OCI-M2 (cell line): ENCODE data around the gene BZW2.
"Not testable (repeated sequence)": the region's sequence is repeated elsewhere in the genome, so short reads cannot be mapped to it uniquely, and the experiment has no call there.

Experiments
- DNase-seq: peaks from one replicate; lab custom pipeline; 2025; ENCODE audit not compliant: unreplicated experiment; lab: John Stamatoyannopoulos, UW

Gene BZW2

GRCh38 chr7:16670021-16670420 lies 24.0 kb downstream of the BZW2 start:
- no peak for DNase-seq

- DNase-seq, result no peak
Observed at GRCh38 chr7:16670731-16671344, 24.9 kb downstream of the BZW2 start.

GRCh38 chr7:16671811-16672210 lies 25.8 kb downstream of the BZW2 start:
- DNase-seq, result no peak

GRCh38 chr7:16675277-16675676 lies 29.3 kb downstream of the BZW2 start:
- no peak for DNase-seq

GRCh38 chr7:16677978-16678494 lies 32.1 kb downstream of the BZW2 start:
- DNase-seq, result no peak

GRCh38 chr7:16678645-16679566 lies 32.9 kb downstream of the BZW2 start:
- not testable (repeated sequence) for DNase-seq

GRCh38 chr7:16684935-16685334 lies 39.0 kb downstream of the BZW2 start:
- no peak for DNase-seq

GRCh38 chr7:16685535-16685934 lies 39.6 kb downstream of the BZW2 start:
- DNase-seq, result no peak

GRCh38 chr7:16688249-16688648 lies 42.3 kb downstream of the BZW2 start:
- DNase-seq, result no peak

GRCh38 chr7:16691241-16691640 lies 45.3 kb downstream of the BZW2 start:
- DNase-seq, result no peak

GRCh38 chr7:16693601-16694318 lies 47.8 kb downstream of the BZW2 start:
- no peak for DNase-seq

- DNase-seq, result no peak
Observed at GRCh38 chr7:16694806-16695205, 48.8 kb downstream of the BZW2 start.

- no peak for DNase-seq
Observed at GRCh38 chr7:16695621-16696237, 49.7 kb downstream of the BZW2 start.

GRCh38 chr7:16697507-16698199 lies 51.7 kb downstream of the BZW2 start:
- no peak for DNase-seq

GRCh38 chr7:16698200-16698905 lies 52.4 kb downstream of the BZW2 start:
- no peak for DNase-seq

- DNase-seq, result no peak
Observed at GRCh38 chr7:16702441-16702840, 56.5 kb downstream of the BZW2 start.

GRCh38 chr7:16708511-16708910 lies 62.5 kb downstream of the BZW2 start:
- no peak for DNase-seq

- no peak for DNase-seq
Observed at GRCh38 chr7:16708980-16709379, 63.0 kb downstream of the BZW2 start.

- no peak for DNase-seq
Observed at GRCh38 chr7:16710651-16711050, 64.7 kb downstream of the BZW2 start.

GRCh38 chr7:16711730-16712129 lies 65.7 kb downstream of the BZW2 start:
- DNase-seq, result no peak
